ENCODE data around the gene COX19.

COX19 gene

GRCh38 chr7:977326-978048 lies 2.1 kb upstream of the COX19 start:
- H3K27ac ChIP-seq, result no peak overlapping the region
- TF ChIP-seq CTCF (conservative IDR thresholded peaks at IDR 0.05), result no peak
- TF ChIP-seq ZFX (IDR thresholded peaks at IDR 0.05), result no peak

GRCh38 chr7:976901-977325 lies 1.6 kb upstream of the COX19 start:
- no peak overlapping the region for H3K27ac ChIP-seq
- no peak for TF ChIP-seq CTCF (conservative IDR thresholded peaks at IDR 0.05)
- no peak for TF ChIP-seq ZFX (IDR thresholded peaks at IDR 0.05)

GRCh38 chr7:975702-976473 lies 539 bp upstream of the COX19 start:
- peak overlapping the region; percentile 96 for H3K27ac ChIP-seq
- TF ChIP-seq ZFX (IDR thresholded peaks at IDR 0.05) (no peak), CTCF (conservative IDR thresholded peaks at IDR 0.05) (no peak)

GRCh38 chr7:974172-974571 lies 1.2 kb downstream of the COX19 start:
- H3K27ac ChIP-seq, result peak overlapping the region; percentile 96

GRCh38 chr7:973312-973711 lies 2.0 kb downstream of the COX19 start:
- no peak for TF ChIP-seq ZFX (IDR thresholded peaks at IDR 0.05)
- TF ChIP-seq CTCF (conservative IDR thresholded peaks at IDR 0.05), result no peak
- no peak overlapping the region for H3K27ac ChIP-seq

More at GRCh38 chr7:974172-974571, 1.2 kb downstream of the COX19 start:
- no peak for TF ChIP-seq ZFX (IDR thresholded peaks at IDR 0.05)
- TF ChIP-seq CTCF (conservative IDR thresholded peaks at IDR 0.05), result no peak

GRCh38 chr7:972676-973309 lies 2.6 kb downstream of the COX19 start:
- no peak for TF ChIP-seq CTCF (conservative IDR thresholded peaks at IDR 0.05)
- TF ChIP-seq ZFX (IDR thresholded peaks at IDR 0.05), result no peak
- no peak overlapping the region for H3K27ac ChIP-seq

- no peak for TF ChIP-seq ZFX (IDR thresholded peaks at IDR 0.05)
- no peak for TF ChIP-seq CTCF (conservative IDR thresholded peaks at IDR 0.05)
- H3K27ac ChIP-seq, result no peak overlapping the region
These were observed 3.2 kb downstream of the COX19 start for GRCh38 chr7:972110-972509.

All from C4-2B (cell line).